Measurements from ENCODE around the gene C1QTNF3.

DNA sequence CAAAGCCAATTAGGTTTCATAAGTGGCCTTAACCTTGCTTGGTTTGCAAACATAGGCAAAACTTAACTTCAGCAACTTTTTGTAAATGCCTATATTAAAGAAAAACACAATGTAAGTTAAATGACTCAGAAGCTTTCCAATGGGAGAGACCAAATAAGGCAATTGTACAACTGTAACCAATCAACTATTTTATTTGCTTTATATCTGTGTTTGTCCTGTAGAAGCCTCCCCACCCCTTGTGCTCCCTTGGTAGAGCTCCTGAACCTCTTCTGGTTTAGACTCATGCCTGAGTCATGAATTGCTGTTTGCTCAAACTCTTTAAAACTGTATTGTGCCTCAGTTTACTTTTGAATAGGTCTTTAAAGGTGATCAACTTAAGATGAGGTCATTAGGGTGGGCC is 3.0 kb upstream of the C1QTNF3 start:
- TF ChIP-seq, protein P1, sequence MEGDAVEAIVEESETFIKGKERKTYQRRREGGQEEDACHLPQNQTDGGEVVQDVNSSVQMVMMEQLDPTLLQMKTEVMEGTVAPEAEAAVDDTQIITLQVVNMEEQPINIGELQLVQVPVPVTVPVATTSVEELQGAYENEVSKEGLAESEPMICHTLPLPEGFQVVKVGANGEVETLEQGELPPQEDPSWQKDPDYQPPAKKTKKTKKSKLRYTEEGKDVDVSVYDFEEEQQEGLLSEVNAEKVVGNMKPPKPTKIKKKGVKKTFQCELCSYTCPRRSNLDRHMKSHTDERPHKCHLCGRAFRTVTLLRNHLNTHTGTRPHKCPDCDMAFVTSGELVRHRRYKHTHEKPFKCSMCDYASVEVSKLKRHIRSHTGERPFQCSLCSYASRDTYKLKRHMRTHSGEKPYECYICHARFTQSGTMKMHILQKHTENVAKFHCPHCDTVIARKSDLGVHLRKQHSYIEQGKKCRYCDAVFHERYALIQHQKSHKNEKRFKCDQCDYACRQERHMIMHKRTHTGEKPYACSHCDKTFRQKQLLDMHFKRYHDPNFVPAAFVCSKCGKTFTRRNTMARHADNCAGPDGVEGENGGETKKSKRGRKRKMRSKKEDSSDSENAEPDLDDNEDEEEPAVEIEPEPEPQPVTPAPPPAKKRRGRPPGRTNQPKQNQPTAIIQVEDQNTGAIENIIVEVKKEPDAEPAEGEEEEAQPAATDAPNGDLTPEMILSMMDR (conservative IDR thresholded peaks at IDR 0.05 in 1 of 2, IDR thresholded peaks at IDR 0.05 in 1 of 2; ENCODE audit: extremely low read depth in 1 of 2, insufficient read depth in 1 of 2, low read depth in 1 of 2, low read length in 2 of 2): no peak
- no peak for TF ChIP-seq EZH2 (IDR thresholded peaks at IDR 0.05; ENCODE audit: borderline replicate concordance, low read length)
